Heart left ventricle (tissue), 16 donors: ENCODE measurements around the gene IFITM2. TPM values are rescaled to one million over a fixed set of nuclear protein-coding genes. Genes with fewer than 3 reads are reported as not detected.
A peak's percentile ranks its signal among the peaks of the same experiment; 100 is the strongest.

Source experiments
- ATAC-seq, 4 donors: fragments of 200-7000 bp; cut with Tn5 transposase; one replicate each; pipeline ENCODE4 v1.9.1; 2020 to 2022; ENCODE audit warnings: moderate library complexity in 4 of 4, mild to moderate bottlenecking in 3 of 4, moderate number of reproducible peaks in 1 of 4
- DNase-seq, 5 donors: peaks; one replicate each; pipeline ENCODE4 v3.0.0-alpha.2; 2020
- H3K27ac ChIP-seq, 12 donors: fragments of 200-600 bp; sonication (generic) in 4 of 12; one replicate each; pipeline versions ENCODE4 v1.5.0 to v1.8.0; 2016 to 2022; ENCODE audit warnings: mild to moderate bottlenecking in 2 of 12
- H3K27me3 ChIP-seq, 9 donors: fragments of 200-600 bp; sonication (generic) in 2 of 9; one replicate each; pipeline versions ENCODE4 v1.5.1 to v1.8.0; 2016 to 2022; ENCODE audit warnings: mild to moderate bottlenecking in 3 of 9
- H3K36me3 ChIP-seq, 9 donors: fragments of 200-600 bp; sonication (generic) in 2 of 9; one replicate each; pipeline versions ENCODE4 v1.5.0 to v1.8.0; 2018 to 2022; ENCODE audit warnings: mild to moderate bottlenecking in 2 of 9
- H3K4me1 ChIP-seq, 12 donors: fragments of 200-600 bp; sonication (generic) in 4 of 12; one replicate each; pipeline versions ENCODE4 v1.5.0 to v1.8.0; 2016 to 2022; ENCODE audit warnings: mild to moderate bottlenecking in 3 of 12
- H3K4me3 ChIP-seq, 12 donors: fragments of 200-600 bp; sonication (generic) in 4 of 12; one replicate each; pipeline versions ENCODE4 v1.5.0 to v1.8.0; 2017 to 2022; ENCODE audit warnings: mild to moderate bottlenecking in 9 of 12, moderate library complexity in 4 of 12
- H3K9me3 ChIP-seq, 12 donors: fragments of 200-600 bp; sonication (generic) in 4 of 12; one replicate each; pipeline versions ENCODE4 v1.5.0 to v1.8.0; 2016 to 2022; ENCODE audit warnings: mild to moderate bottlenecking in 1 of 12
- POLR2A ChIP-seq, 2 donors: fragments of 450-650 bp; IDR thresholded peaks; one replicate each; pipeline ENCODE4 v1.6.1; 2017; ENCODE audit warnings: antibody characterized with exemption in 2 of 2, mild to moderate bottlenecking in 2 of 2, moderate library complexity in 2 of 2
- WGBS, 4 donors: extraction: QIAGEN DNeasy Blood & Tissue Kit in 2 of 4; methylation state at CpG; one replicate each; pipeline versions ENCODE4 v1.1.5 to v1.1.7; 2013 to 2018; 5-methylcytosine and 5-hydroxymethylcytosine counted together
- intact Hi-C, 10 donors: fragments of 100-400 bp; cut with DNase I; formaldehyde crosslinking; loops; one replicate each; pipeline versions ENCODE4 v1.11.1 to v1.14.2; 2022
- polyA plus RNA-seq, 2 donors: library from polyadenylated mRNA; stranded (reverse); fragments of 200-250 nt; gene quantifications; one replicate each; pipeline ENCODE4 v1.2.3, GENCODE V29; 2013
- total RNA-seq, 9 donors: library from RNA; depleted of rRNA in 2 of 9; stranded (reverse); fragments of >200 nt in 2 of 9; fragmentation: NEBNext Ultra II Directional in 3 of 9; extraction: Animal tissue kit (Norgen Biotek cat#: 25700) in 3 of 9; gene quantifications; one replicate each; pipeline versions ENCODE4 v1.1.0 to v1.2.4, GENCODE V29; 2016 to 2023
- TF ChIP-seq, protein P1 (sequence below), 12 donors: fragments of 200-600 bp; sonication (generic) in 4 of 12; IDR thresholded peaks; one replicate each; pipeline versions ENCODE4 v1.5.0 to v1.8.0; 2018 to 2022; ENCODE audit warnings: antibody characterized with exemption in 12 of 12, mild to moderate bottlenecking in 5 of 12
- donor health status: ischemic (EF 13 %, LVEDD 7.1; RV severe dilation, severe dysfunction).
- donor health status: healthy with polysubstance abuse.
- donor health status: DM: no; HTN: yes; CAD: no.
- donor health status: DM: no; HTN: no; CAD: no.
- donor health status: ischemic (EF 25% LVEDD 6.9; RV normal size, moderate dysfunction).
- donor health status: ischemic (EF 25% LVEDD 5.7; RV mildly dilated, moderate dysfunction).
- donor health status: healthy.
- donor health status: DM: yes; HTN: yes; CAD: no.
- donor health status: ischemic (EF 35%, LVEDD 5.7; RV mildly dilated, moderate dysfunction).
- donor health status: nonischemic (EF 11% LVEDD 7.7; RV severe dilation, severe dysfunction).
- donor health status: DM: yes; HTN: yes; CAD: no.
- donor health status: PGD.
- donor health status: ischemic (EF 29% LVEDD 5.4; RV normal size, mild dysfunction).
- donor health status: nonischemic (EF 23%, LVEDD 6.1; RV moderate dilation, normal function).

Gene IFITM2
- total and polyA plus RNA-seq, 11 donors, result 116 to 501 (median 154) TPM

DNA sequence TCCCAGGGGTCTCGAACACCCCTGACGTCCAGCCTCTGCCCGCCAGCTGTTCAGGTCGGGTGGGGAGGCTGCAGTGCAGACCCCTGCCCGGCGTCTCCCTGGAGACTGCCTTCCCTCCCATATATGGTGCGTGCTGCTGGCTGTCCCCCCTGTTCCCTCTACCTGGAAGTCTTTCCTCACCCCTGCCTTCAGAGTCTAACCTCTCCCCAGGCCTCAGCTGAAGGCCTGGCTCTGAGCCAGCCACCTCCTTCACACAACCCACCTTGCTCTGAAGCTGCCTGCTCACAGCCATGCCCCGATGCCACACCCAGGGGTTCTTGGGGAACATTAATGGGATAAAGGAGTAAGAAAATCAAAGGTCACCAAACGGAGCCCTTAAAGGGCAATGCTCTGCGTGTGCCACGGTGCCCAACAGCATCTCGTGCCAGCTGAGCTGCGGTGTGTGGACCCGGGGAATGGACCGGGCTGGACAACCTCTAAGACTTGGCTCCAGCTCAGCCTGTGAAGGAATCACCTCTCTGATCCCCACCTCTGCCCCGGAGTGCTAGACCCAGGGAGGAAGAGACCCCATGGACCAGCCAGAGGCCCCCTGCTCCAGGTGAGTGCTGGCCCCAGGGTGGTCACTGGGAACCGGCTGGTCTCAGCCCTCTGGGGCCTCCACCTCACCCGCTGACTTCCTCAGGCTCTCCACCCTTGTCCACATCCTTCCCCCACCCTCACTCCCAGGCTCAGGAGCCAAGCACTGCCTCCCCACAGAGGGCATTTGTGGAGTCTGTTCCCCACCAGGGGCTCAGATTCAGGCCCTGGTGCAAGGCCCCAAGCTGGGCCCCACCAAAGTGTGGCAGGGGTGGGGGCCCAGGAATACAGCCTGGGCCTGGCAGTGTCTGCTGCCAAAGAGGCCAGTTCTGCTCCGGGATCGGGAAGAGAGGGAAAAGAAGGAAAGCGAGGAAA is 29.3 kb upstream of the IFITM2 start, which contains the start of gene NLRP6:
Gene NLRP6 (plus strand): TSS at position 407 of the 951 bp plus-strand sequence. CDS start 163 bp downstream, at position 570.
- ATAC-seq (no peak), DNase-seq (peak in 3 of 5 donors; percentile 12 to 35 (median 20))

DNA sequence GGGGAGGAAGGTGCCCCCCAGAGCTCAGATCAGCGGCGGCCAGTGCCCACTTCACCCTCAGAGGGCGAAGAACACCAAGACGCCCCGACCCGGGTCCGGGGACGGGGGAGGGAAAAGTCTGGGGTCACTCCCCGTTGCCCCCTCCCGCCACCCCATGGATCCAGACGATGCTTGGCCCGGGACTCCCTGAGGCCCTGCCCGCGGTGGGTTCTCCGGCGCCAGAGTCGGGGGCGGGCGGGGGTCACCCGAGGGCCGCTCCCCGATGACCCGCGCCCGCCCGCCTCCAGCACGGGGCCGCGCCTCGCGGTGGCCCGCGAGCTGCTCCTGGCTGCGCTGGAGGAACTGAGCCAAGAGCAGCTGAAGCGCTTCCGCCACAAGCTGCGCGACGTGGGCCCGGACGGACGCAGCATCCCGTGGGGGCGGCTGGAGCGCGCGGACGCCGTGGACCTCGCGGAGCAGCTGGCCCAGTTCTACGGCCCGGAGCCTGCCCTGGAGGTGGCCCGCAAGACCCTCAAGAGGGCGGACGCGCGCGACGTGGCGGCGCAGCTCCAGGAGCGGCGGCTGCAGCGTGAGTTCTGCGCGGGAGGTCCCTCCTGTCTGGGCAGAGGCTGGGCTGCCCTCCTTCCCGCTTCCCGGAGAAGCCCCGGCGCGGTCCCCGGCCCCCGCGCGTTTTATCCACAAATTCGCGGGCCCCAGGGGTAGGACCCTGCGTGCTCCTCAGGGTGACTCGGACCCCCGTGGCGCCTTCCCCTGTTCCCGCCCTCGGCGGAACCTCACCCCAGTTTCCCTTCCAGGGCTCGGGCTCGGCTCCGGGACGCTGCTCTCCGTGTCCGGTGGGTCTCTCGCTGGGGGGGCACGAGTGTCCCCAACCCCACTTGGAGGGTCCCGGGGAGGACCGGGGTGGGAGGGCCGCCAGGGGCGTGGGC is 28.3 kb upstream of the IFITM2 start:
- peak in 4 of 5 donors; percentile 16 to 63 (median 28) for DNase-seq
- Histone ChIP-seq H3K4me1 (peaks cover 0 to 31% (median 16%) of the 10 kb centered on the region in 12 donors), H3K4me3 (peak overlapping the region in 11 of 12 donors; percentile 3 to 49 (median 31)), H3K27me3 (peaks cover 39 to 78% (median 57%) of the 10 kb centered on the region in 9 donors), H3K36me3 (no peaks in the 10 kb centered on the region), H3K27ac (no peak overlapping the region), H3K9me3 (peaks cover 0 to 3% (median 0%) of the 10 kb centered on the region in 12 donors)
- ATAC-seq, result peak in 3 of 4 donors; percentile 33 to 38 (median 35)
- intact Hi-C loops, result loop anchor here in 1 of 10 donors (10.0 kb wide), 1 partner anchor 95 kb away; no protein-coding TSS in a partner anchor
- 12 to 16% (median 16%) methylated on average over 34 to 97 of the region's 97 CpGs for WGBS, 4 donors
- TF ChIP-seq, protein P1, sequence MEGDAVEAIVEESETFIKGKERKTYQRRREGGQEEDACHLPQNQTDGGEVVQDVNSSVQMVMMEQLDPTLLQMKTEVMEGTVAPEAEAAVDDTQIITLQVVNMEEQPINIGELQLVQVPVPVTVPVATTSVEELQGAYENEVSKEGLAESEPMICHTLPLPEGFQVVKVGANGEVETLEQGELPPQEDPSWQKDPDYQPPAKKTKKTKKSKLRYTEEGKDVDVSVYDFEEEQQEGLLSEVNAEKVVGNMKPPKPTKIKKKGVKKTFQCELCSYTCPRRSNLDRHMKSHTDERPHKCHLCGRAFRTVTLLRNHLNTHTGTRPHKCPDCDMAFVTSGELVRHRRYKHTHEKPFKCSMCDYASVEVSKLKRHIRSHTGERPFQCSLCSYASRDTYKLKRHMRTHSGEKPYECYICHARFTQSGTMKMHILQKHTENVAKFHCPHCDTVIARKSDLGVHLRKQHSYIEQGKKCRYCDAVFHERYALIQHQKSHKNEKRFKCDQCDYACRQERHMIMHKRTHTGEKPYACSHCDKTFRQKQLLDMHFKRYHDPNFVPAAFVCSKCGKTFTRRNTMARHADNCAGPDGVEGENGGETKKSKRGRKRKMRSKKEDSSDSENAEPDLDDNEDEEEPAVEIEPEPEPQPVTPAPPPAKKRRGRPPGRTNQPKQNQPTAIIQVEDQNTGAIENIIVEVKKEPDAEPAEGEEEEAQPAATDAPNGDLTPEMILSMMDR (IDR thresholded peaks at IDR 0.05), result no peak
- no peak for TF ChIP-seq POLR2A (IDR thresholded peaks at IDR 0.05)

More for the DNA sequence above, 29.3 kb upstream of the IFITM2 start, which contains the start of gene NLRP6:
- H3K9me3 ChIP-seq, result peaks cover 0 to 3% (median 0%) of the 10 kb centered on the region in 12 donors
- intact Hi-C loops, result loop anchor here in 1 of 10 donors (10.0 kb wide), 1 partner anchor 97 kb away; no protein-coding TSS in a partner anchor
- 67 to 77% (median 72%) methylated on average over 14 to 21 of the region's 21 CpGs for WGBS, 4 donors
- peak within 1 kb of the TSS in 10 of 12 donors; percentile 3 to 49 (median 30) for H3K4me3 ChIP-seq
- H3K27me3 ChIP-seq, result peaks cover 39 to 68% (median 54%) of the 10 kb centered on the region in 9 donors
- H3K4me1 ChIP-seq, result peaks cover 0 to 31% (median 16%) of the 10 kb centered on the region in 12 donors
- TF ChIP-seq, protein P1 (IDR thresholded peaks at IDR 0.05), result no peak
- no peak for TF ChIP-seq POLR2A (IDR thresholded peaks at IDR 0.05)
- no peak within 1 kb of the TSS for H3K27ac ChIP-seq
- no peaks in the 10 kb centered on the region for H3K36me3 ChIP-seq

DNA sequence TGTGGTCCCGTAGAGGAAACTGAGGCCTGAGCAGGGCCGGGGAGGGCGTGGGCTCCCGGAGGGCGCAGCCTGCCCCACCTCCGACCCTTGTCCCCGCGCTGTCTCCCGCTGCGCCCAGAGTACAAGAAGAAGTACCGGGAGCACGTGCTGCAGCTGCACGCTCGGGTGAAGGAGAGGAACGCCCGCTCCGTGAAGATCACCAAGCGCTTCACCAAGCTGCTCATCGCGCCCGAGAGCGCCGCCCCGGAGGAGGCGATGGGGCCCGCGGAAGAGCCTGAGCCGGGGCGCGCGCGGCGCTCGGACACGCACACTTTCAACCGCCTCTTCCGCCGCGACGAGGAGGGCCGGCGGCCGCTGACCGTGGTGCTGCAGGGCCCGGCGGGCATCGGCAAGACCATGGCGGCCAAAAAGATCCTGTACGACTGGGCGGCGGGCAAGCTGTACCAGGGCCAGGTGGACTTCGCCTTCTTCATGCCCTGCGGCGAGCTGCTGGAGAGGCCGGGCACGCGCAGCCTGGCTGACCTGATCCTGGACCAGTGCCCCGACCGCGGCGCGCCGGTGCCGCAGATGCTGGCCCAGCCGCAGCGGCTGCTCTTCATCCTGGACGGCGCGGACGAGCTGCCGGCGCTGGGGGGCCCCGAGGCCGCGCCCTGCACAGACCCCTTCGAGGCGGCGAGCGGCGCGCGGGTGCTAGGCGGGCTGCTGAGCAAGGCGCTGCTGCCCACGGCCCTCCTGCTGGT is 27.5 kb upstream of the IFITM2 start:
- ATAC-seq (peak in 3 of 4 donors; percentile 21 to 67 (median 52)), DNase-seq (peak in 4 of 5 donors; percentile 13 to 71 (median 26))
- H3K4me3 ChIP-seq, result peak overlapping the region in 11 of 12 donors; percentile 3 to 49 (median 31)
- H3K27me3 ChIP-seq, result peaks cover 39 to 86% (median 65%) of the 10 kb centered on the region in 9 donors
- H3K4me1 ChIP-seq, result peaks cover 0 to 31% (median 16%) of the 10 kb centered on the region in 12 donors
- 3 to 5% (median 4%) methylated on average over 30 to 85 of the region's 85 CpGs for WGBS, 4 donors
- intact Hi-C loops, result loop anchor here in 1 of 10 donors (10.0 kb wide), 1 partner anchor 95 kb away; no protein-coding TSS in a partner anchor
- peaks cover 0 to 3% (median 0%) of the 10 kb centered on the region in 12 donors for H3K9me3 ChIP-seq
- no peaks in the 10 kb centered on the region for H3K36me3 ChIP-seq
- no peak overlapping the region for H3K27ac ChIP-seq
- TF ChIP-seq, protein P1 (IDR thresholded peaks at IDR 0.05), result no peak
- no peak for TF ChIP-seq POLR2A (IDR thresholded peaks at IDR 0.05)
